Measurements from ENCODE around the gene TMEM95. TPM values are rescaled to one million over a fixed set of nuclear protein-coding genes. Genes with fewer than 3 reads are reported as not detected.

The TMEM95 gene
- total and polyA plus RNA-seq, 10 of the 15 experiments (the other 5 are each of a cell fraction or from before 2014, with no cell fraction given) = 0.05 to 0.28 TPM; not detected in 8

GRCh38 chr17:7352910-7353635 lies 1.9 kb upstream of the TMEM95 start (continued):
- TF ChIP-seq PRDM15 (CRISPR knock-in tag; IDR thresholded peaks at IDR 0.05) (no peak), NFYB (IDR thresholded peaks at IDR 0.05; ENCODE audit: insufficient read depth, low read depth, low read length) (no peak), RELA (IDR thresholded peaks at IDR 0.05; ENCODE audit: borderline replicate concordance, partially characterized antibody) (no peak), PML (IDR thresholded peaks at IDR 0.05; ENCODE audit: low read length) (no peak), HDAC2 (IDR thresholded peaks at IDR 0.05) (no peak), ZNF24 (IDR thresholded peaks at IDR 0.05) (no peak), HDAC6 (IDR thresholded peaks at IDR 0.05; ENCODE audit: unreplicated experiment) (no peak), ZNF687 (IDR thresholded peaks at IDR 0.05) (no peak), BCL11A (IDR thresholded peaks at IDR 0.05; ENCODE audit: low read depth, low read length) (no peak)
- TF ChIP-seq, protein P1, sequence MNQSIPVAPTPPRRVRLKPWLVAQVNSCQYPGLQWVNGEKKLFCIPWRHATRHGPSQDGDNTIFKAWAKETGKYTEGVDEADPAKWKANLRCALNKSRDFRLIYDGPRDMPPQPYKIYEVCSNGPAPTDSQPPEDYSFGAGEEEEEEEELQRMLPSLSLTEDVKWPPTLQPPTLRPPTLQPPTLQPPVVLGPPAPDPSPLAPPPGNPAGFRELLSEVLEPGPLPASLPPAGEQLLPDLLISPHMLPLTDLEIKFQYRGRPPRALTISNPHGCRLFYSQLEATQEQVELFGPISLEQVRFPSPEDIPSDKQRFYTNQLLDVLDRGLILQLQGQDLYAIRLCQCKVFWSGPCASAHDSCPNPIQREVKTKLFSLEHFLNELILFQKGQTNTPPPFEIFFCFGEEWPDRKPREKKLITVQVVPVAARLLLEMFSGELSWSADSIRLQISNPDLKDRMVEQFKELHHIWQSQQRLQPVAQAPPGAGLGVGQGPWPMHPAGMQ (IDR thresholded peaks at IDR 0.05; ENCODE audit: borderline replicate concordance) = no peak
- TF ChIP-seq, protein P2, sequence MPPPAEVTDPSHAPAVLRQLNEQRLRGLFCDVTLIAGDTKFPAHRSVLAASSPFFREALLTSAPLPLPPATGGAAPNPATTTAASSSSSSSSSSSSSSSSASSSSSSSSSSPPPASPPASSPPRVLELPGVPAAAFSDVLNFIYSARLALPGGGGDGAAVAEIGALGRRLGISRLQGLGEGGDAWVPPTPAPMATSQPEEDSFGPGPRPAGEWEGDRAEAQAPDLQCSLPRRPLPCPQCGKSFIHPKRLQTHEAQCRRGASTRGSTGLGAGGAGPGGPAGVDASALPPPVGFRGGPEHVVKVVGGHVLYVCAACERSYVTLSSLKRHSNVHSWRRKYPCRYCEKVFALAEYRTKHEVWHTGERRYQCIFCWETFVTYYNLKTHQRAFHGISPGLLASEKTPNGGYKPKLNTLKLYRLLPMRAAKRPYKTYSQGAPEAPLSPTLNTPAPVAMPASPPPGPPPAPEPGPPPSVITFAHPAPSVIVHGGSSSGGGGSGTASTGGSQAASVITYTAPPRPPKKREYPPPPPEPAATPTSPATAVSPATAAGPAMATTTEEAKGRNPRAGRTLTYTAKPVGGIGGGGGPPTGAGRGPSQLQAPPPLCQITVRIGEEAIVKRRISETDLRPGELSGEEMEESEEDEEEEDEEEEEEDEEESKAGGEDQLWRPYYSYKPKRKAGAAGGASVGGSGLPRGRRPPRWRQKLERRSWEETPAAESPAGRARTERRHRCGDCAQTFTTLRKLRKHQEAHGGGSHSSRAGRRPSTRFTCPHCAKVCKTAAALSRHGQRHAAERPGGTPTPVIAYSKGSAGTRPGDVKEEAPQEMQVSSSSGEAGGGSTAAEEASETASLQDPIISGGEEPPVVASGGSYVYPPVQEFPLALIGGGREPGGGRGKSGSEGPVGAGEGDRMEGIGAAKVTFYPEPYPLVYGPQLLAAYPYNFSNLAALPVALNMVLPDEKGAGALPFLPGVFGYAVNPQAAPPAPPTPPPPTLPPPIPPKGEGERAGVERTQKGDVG (CRISPR knock-in tag; IDR thresholded peaks at IDR 0.05) = no peak

Measured in GM12878 (cell line).